Muscle layer of colon (tissue), 2 donors: ENCODE measurements around the gene FSTL4.

Source experiments
- H3K27ac ChIP-seq: one replicate; pipeline ENCODE4 v1.7.0; 2013; ENCODE audit warnings: low read depth, mild to moderate bottlenecking, low read length, moderate library complexity
- H3K27me3 ChIP-seq, 2 donors: one replicate each; pipeline ENCODE4 v1.7.0; 2013; ENCODE audit warnings: low read length in 2 of 2, mild to moderate bottlenecking in 2 of 2; ENCODE audit not compliant: insufficient read depth in 2 of 2, control insufficient read depth in 1 of 2
- H3K36me3 ChIP-seq: one replicate; pipeline ENCODE4 v1.7.0; 2013; ENCODE audit warnings: mild to moderate bottlenecking, low read length; ENCODE audit not compliant: insufficient read depth
- H3K4me1 ChIP-seq: one replicate; pipeline ENCODE4 v1.7.0; 2013; ENCODE audit warnings: mild to moderate bottlenecking, low read length; ENCODE audit not compliant: insufficient read depth
- H3K4me3 ChIP-seq, 2 donors: one replicate each; pipeline ENCODE4 v1.7.0; 2013; ENCODE audit warnings: low read length in 2 of 2, low read depth in 1 of 2, mild to moderate bottlenecking in 1 of 2, moderate library complexity in 1 of 2
- H3K9ac ChIP-seq: one replicate; pipeline ENCODE4 v1.7.0; 2013; ENCODE audit warnings: low read length
- H3K9me3 ChIP-seq: one replicate; pipeline ENCODE4 v1.7.0; 2013; ENCODE audit warnings: mild to moderate bottlenecking, low read length
- donor health status: abdominal sarcoma.
- donor health status: Adenocarcinoma of cecum.

FSTL4 gene

GRCh38 chr5:133285583-133286021 lies 326.7 kb downstream of the FSTL4 start:
- no peak overlapping the region for H3K9ac ChIP-seq
- H3K27ac ChIP-seq: no peak overlapping the region
- H3K4me3 ChIP-seq: no peak overlapping the region
- no peaks in the 10 kb centered on the region for H3K27me3 ChIP-seq
- no peaks in the 10 kb centered on the region for H3K4me1 ChIP-seq
- H3K9me3 ChIP-seq: no peaks in the 10 kb centered on the region
- H3K36me3 ChIP-seq: no peaks in the 10 kb centered on the region

GRCh38 chr5:133284306-133284705 lies 328.0 kb downstream of the FSTL4 start:
- H3K4me1 ChIP-seq: no peaks in the 10 kb centered on the region
- H3K4me3 ChIP-seq: no peak overlapping the region
- H3K36me3 ChIP-seq: no peaks in the 10 kb centered on the region
- no peak overlapping the region for H3K27ac ChIP-seq
- no peak overlapping the region for H3K9ac ChIP-seq
- H3K9me3 ChIP-seq: no peaks in the 10 kb centered on the region
- no peaks in the 10 kb centered on the region for H3K27me3 ChIP-seq

GRCh38 chr5:133278317-133278716 lies 334.0 kb downstream of the FSTL4 start:
- no peaks in the 10 kb centered on the region for H3K9me3 ChIP-seq
- no peaks in the 10 kb centered on the region for H3K27me3 ChIP-seq
- H3K36me3 ChIP-seq: no peaks in the 10 kb centered on the region
- H3K4me1 ChIP-seq: no peaks in the 10 kb centered on the region
- H3K9ac ChIP-seq: no peak overlapping the region
- H3K4me3 ChIP-seq: no peak overlapping the region
- no peak overlapping the region for H3K27ac ChIP-seq

GRCh38 chr5:133277744-133278143 lies 334.6 kb downstream of the FSTL4 start:
- Histone ChIP-seq H3K27me3 (no peaks in the 10 kb centered on the region), H3K9me3 (no peaks in the 10 kb centered on the region)

GRCh38 chr5:133276171-133276570 lies 336.2 kb downstream of the FSTL4 start:
- Histone ChIP-seq H3K4me3 (no peak overlapping the region), H3K36me3 (no peaks in the 10 kb centered on the region), H3K27ac (no peak overlapping the region), H3K9ac (no peak overlapping the region), H3K27me3 (no peaks in the 10 kb centered on the region), H3K4me1 (no peaks in the 10 kb centered on the region), H3K9me3 (no peaks in the 10 kb centered on the region)

More at GRCh38 chr5:133277744-133278143, 334.6 kb downstream of the FSTL4 start:
- no peaks in the 10 kb centered on the region for H3K36me3 ChIP-seq
- H3K4me3 ChIP-seq: no peak overlapping the region
- no peak overlapping the region for H3K27ac ChIP-seq
- no peaks in the 10 kb centered on the region for H3K4me1 ChIP-seq
- H3K9ac ChIP-seq: no peak overlapping the region

- Histone ChIP-seq H3K36me3 (no peaks in the 10 kb centered on the region), H3K9ac (no peak overlapping the region), H3K4me1 (no peaks in the 10 kb centered on the region), H3K9me3 (no peaks in the 10 kb centered on the region), H3K27ac (no peak overlapping the region), H3K27me3 (no peaks in the 10 kb centered on the region), H3K4me3 (no peak overlapping the region)
These were observed 336.7 kb downstream of the FSTL4 start for GRCh38 chr5:133275631-133276030.

GRCh38 chr5:133274597-133274935 lies 337.8 kb downstream of the FSTL4 start:
- no peaks in the 10 kb centered on the region for H3K36me3 ChIP-seq

GRCh38 chr5:133273661-133274596 lies 338.4 kb downstream of the FSTL4 start:
- Histone ChIP-seq H3K36me3 (no peaks in the 10 kb centered on the region), H3K4me3 (no peak overlapping the region), H3K9me3 (no peaks in the 10 kb centered on the region), H3K27me3 (no peaks in the 10 kb centered on the region), H3K9ac (no peak overlapping the region), H3K4me1 (no peaks in the 10 kb centered on the region), H3K27ac (no peak overlapping the region)

More at GRCh38 chr5:133274597-133274935, 337.8 kb downstream of the FSTL4 start:
- H3K9ac ChIP-seq: no peak overlapping the region
- H3K9me3 ChIP-seq: no peaks in the 10 kb centered on the region
- H3K4me1 ChIP-seq: no peaks in the 10 kb centered on the region
- no peak overlapping the region for H3K4me3 ChIP-seq
- H3K27ac ChIP-seq: no peak overlapping the region
- no peaks in the 10 kb centered on the region for H3K27me3 ChIP-seq

- H3K36me3 ChIP-seq: no peaks in the 10 kb centered on the region
- H3K4me3 ChIP-seq: no peak overlapping the region
- H3K27ac ChIP-seq: no peak overlapping the region
- H3K27me3 ChIP-seq: no peaks in the 10 kb centered on the region
- H3K4me1 ChIP-seq: no peaks in the 10 kb centered on the region
- no peak overlapping the region for H3K9ac ChIP-seq
- H3K9me3 ChIP-seq: no peaks in the 10 kb centered on the region
These were observed 340.0 kb downstream of the FSTL4 start for GRCh38 chr5:133272345-133272744.

GRCh38 chr5:133271606-133272005 lies 340.7 kb downstream of the FSTL4 start:
- Histone ChIP-seq H3K27ac (no peak overlapping the region), H3K4me1 (no peaks in the 10 kb centered on the region), H3K36me3 (no peaks in the 10 kb centered on the region), H3K4me3 (no peak overlapping the region), H3K27me3 (no peaks in the 10 kb centered on the region), H3K9me3 (no peaks in the 10 kb centered on the region), H3K9ac (no peak overlapping the region)

GRCh38 chr5:133269691-133270090 lies 342.6 kb downstream of the FSTL4 start:
- Histone ChIP-seq H3K4me3 (no peak overlapping the region), H3K36me3 (no peaks in the 10 kb centered on the region), H3K27ac (no peak overlapping the region), H3K4me1 (no peaks in the 10 kb centered on the region), H3K9me3 (no peaks in the 10 kb centered on the region), H3K27me3 (no peaks in the 10 kb centered on the region), H3K9ac (no peak overlapping the region)

- H3K27me3 ChIP-seq: no peaks in the 10 kb centered on the region
- H3K4me3 ChIP-seq: no peak overlapping the region
- no peaks in the 10 kb centered on the region for H3K9me3 ChIP-seq
- no peak overlapping the region for H3K27ac ChIP-seq
- no peak overlapping the region for H3K9ac ChIP-seq
- H3K4me1 ChIP-seq: no peaks in the 10 kb centered on the region
- no peaks in the 10 kb centered on the region for H3K36me3 ChIP-seq
These were observed 344.7 kb downstream of the FSTL4 start for GRCh38 chr5:133267601-133268000.
